ENCODE results near the gene DIP2C. TPM values are rescaled to one million over a fixed set of nuclear protein-coding genes. Genes with fewer than 3 reads are reported as not detected.

The DIP2C gene
- total and polyA plus RNA-seq, 8 donors: 2.4 to 40.1 (median 21.0) TPM

DNA sequence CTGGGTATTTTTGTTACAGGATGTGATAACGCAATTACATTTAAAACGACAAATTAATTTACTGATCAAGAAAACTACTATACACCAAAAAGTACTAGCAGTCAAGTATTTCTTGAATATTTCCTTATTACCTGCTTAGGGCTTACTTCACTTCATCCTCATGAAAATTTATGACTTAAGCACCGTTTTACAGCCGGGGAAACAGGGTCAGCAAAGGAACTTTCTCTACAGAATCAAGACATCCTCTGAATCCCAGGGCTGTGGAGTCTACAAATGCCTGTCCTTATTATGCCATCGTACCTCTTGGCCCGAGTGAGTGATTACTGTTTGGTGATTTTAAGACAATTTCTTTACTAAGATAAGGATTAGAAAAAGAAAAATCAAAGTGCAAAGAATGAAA lies 305.9 kb downstream of the DIP2C start:
- WGBS, 5 donors: 88 to 93% (median 89%) methylated on average over 6 of the region's 6 CpGs
- Histone ChIP-seq H3K36me3 (peaks cover 23 to 97% (median 93%) of the 10 kb centered on the region in 4 donors), H3K27ac (no peak overlapping the region), H3K4me1 (no peaks in the 10 kb centered on the region), H3K9me3 (no peaks in the 10 kb centered on the region), H3K4me3 (no peak overlapping the region), H3K27me3 (no peaks in the 10 kb centered on the region)
- intact Hi-C loops (cut with DNase I; ENCODE audit: low total_unique reads): no loop called here
- TF ChIP-seq POLR2A (IDR thresholded peaks at IDR 0.05): no peak
- TF ChIP-seq, protein P1, sequence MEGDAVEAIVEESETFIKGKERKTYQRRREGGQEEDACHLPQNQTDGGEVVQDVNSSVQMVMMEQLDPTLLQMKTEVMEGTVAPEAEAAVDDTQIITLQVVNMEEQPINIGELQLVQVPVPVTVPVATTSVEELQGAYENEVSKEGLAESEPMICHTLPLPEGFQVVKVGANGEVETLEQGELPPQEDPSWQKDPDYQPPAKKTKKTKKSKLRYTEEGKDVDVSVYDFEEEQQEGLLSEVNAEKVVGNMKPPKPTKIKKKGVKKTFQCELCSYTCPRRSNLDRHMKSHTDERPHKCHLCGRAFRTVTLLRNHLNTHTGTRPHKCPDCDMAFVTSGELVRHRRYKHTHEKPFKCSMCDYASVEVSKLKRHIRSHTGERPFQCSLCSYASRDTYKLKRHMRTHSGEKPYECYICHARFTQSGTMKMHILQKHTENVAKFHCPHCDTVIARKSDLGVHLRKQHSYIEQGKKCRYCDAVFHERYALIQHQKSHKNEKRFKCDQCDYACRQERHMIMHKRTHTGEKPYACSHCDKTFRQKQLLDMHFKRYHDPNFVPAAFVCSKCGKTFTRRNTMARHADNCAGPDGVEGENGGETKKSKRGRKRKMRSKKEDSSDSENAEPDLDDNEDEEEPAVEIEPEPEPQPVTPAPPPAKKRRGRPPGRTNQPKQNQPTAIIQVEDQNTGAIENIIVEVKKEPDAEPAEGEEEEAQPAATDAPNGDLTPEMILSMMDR (IDR thresholded peaks at IDR 0.05): no peak
- no peak for TF ChIP-seq POLR2AphosphoS5 (IDR thresholded peaks at IDR 0.05)
- no peak for DNase-seq

DNA sequence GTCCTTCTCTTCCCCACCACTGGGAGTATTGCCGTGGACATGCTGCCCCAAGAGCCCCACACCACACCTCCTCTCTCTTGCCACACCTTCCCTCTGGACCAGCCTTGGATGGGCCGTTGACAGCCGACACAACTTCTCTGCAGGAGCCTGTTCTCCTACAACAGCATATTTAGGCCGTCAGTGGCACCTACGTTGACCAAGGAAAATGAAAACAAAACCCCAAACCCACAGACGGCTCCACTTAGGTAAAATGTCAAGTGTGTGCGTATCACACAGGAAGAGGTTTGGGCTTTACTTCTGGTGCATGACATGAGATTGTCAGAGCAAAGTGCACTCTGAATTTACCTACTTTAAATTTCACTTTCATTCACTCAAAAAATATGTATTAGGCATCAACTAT lies 307.7 kb downstream of the DIP2C start:
- H3K36me3 ChIP-seq: peaks cover 16 to 84% (median 83%) of the 10 kb centered on the region in 4 donors
- TF ChIP-seq, protein P1 (IDR thresholded peaks at IDR 0.05): no peak
- TF ChIP-seq POLR2AphosphoS5 (IDR thresholded peaks at IDR 0.05) (no peak), EP300 (IDR thresholded peaks at IDR 0.05) (no peak), POLR2A (IDR thresholded peaks at IDR 0.05) (no peak)
- H3K27me3 ChIP-seq: no peaks in the 10 kb centered on the region
- H3K27ac ChIP-seq: no peak overlapping the region
- no peaks in the 10 kb centered on the region for H3K4me1 ChIP-seq
- DNase-seq: no peak
- H3K4me3 ChIP-seq: no peak overlapping the region
- 84 to 91% (median 87%) methylated on average over 7 of the region's 7 CpGs for WGBS, 5 donors
- intact Hi-C loops (cut with DNase I; ENCODE audit: low total_unique reads): no loop called here
- no peaks in the 10 kb centered on the region for H3K9me3 ChIP-seq

DNA sequence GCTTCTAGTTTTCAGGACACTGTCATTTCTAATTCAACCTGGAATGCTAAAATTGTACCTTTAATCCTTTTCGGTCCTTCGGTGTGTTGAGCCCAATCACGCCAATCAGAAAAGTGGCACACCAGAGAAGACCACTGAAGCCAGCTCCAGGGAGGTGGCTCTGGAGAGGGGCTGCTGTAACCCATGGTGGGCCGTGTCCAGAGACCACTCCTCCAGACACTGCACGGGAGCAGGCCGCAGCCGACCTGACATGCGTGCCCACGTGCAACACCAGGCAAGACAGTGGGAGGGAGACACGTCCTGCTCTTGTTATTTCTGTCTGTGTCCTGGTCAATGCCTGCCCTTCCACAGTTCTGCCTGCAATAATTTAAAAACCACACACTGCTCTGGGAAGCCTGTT lies 308.1 kb downstream of the DIP2C start:
- no peaks in the 10 kb centered on the region for H3K9me3 ChIP-seq
- H3K27ac ChIP-seq: peak overlapping the region in 1 of 5 donors; percentile 6
- TF ChIP-seq, protein P1 (IDR thresholded peaks at IDR 0.05): no peak
- TF ChIP-seq POLR2AphosphoS5 (IDR thresholded peaks at IDR 0.05) (no peak), EP300 (IDR thresholded peaks at IDR 0.05) (no peak), POLR2A (IDR thresholded peaks at IDR 0.05) (no peak)
- no peak overlapping the region for H3K4me3 ChIP-seq
- WGBS, 5 donors: 93 to 98% (median 97%) methylated on average over 9 to 10 of the region's 10 CpGs
- H3K4me1 ChIP-seq: no peaks in the 10 kb centered on the region
- H3K36me3 ChIP-seq: peaks cover 15 to 80% (median 79%) of the 10 kb centered on the region in 4 donors
- no peaks in the 10 kb centered on the region for H3K27me3 ChIP-seq
- intact Hi-C loops (cut with DNase I; ENCODE audit: low total_unique reads): no loop called here
- DNase-seq: peak in 1 of 2 donors; percentile 8

DNA sequence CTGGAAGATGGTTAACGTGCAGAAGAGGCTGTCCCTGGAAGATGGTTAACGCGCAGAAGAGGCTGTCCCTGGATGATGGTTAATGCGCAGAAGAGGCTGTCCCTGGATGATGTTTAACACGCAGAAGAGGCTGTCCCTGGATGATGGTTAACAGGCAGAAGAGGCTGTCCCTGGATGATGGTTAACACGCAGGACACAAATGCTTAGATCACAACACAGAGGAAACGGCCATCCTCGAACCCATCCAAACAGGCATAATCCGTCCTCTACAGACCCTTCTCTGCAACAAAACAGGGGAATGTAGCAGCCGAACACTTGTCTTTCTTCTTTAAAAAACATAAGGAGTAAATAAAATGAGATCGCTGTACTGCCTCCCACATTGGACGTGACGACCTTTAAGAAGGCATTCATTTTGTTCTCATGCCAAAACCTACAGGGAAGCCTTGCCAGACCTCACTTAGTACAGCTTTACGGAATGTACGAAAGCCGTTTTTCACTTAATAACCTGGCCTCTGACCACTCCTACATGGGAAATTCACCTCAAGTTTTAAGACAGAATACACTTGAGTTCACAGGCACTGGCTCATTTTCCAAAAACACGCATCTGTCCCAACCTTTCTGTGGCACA lies 309.0 kb downstream of the DIP2C start:
- H3K27ac ChIP-seq: peak overlapping the region in 1 of 5 donors; percentile 6
- peak; percentile 5 to 46 for DNase-seq
- WGBS, 5 donors: 69 to 81% (median 74%) methylated on average over 17 of the region's 17 CpGs

More for the DNA sequence above, 309.0 kb downstream of the DIP2C start:
- Histone ChIP-seq H3K4me3 (no peak overlapping the region), H3K4me1 (no peaks in the 10 kb centered on the region), H3K36me3 (peaks cover 15 to 80% (median 78%) of the 10 kb centered on the region in 4 donors), H3K9me3 (no peaks in the 10 kb centered on the region), H3K27me3 (no peaks in the 10 kb centered on the region)
- TF ChIP-seq EP300 (IDR thresholded peaks at IDR 0.05): no peak
- TF ChIP-seq, protein P1 (IDR thresholded peaks at IDR 0.05): no peak
- no peak for TF ChIP-seq POLR2AphosphoS5 (IDR thresholded peaks at IDR 0.05)
- no peak for TF ChIP-seq POLR2A (IDR thresholded peaks at IDR 0.05)
- intact Hi-C loops (cut with DNase I; ENCODE audit: low total_unique reads): no loop called here

Data from stomach (tissue), 9 donors.